Ovary (tissue), 9 donors: Measurements from ENCODE around the gene ASXL3. TPM values are rescaled to one million over a fixed set of nuclear protein-coding genes. Genes with fewer than 3 reads are reported as not detected.

Experiments
- DNase-seq, 5 donors: peaks; one replicate each; pipeline ENCODE4 v3.0.0-alpha.2; 2019 to 2020
- H3K27ac ChIP-seq, 2 donors: fragments of 200-600 bp; one replicate each; pipeline versions ENCODE4 v1.5.1 to v1.8.0; 2019 to 2022
- H3K27me3 ChIP-seq: fragments of 200-600 bp; one replicate; pipeline ENCODE4 v1.8.0; 2022
- H3K36me3 ChIP-seq: fragments of 200-600 bp; sonication (generic); one replicate; pipeline ENCODE4 v1.5.1; 2019
- H3K4me1 ChIP-seq: one replicate; pipeline ENCODE4 v1.8.1; 2013; ENCODE audit warnings: mild to moderate bottlenecking, moderate library complexity; ENCODE audit not compliant: insufficient read depth
- H3K4me3 ChIP-seq: fragments of 200-600 bp; sonication (generic); one replicate; pipeline ENCODE4 v1.5.1; 2017
- H3K9me3 ChIP-seq, 2 donors: fragments of 200-600 bp in 1 of 2; sonication (generic) in 1 of 2; one replicate each; pipeline versions ENCODE4 v1.5.1 to v1.8.1; 2013 to 2019; ENCODE audit warnings: mild to moderate bottlenecking in 1 of 2, moderate library complexity in 1 of 2
- EP300 ChIP-seq: sonication (generic); formaldehyde crosslinking; IDR thresholded peaks from one replicate; pipeline ENCODE4 v1.6.1; 2017; ENCODE audit warnings: antibody characterized with exemption
- POLR2A ChIP-seq: fragments of 450-650 bp; IDR thresholded peaks from one replicate; pipeline ENCODE4 v1.6.1; 2017; ENCODE audit warnings: antibody characterized with exemption, mild to moderate bottlenecking, moderate library complexity
- WGBS, 3 donors: extraction: QIAGEN DNeasy Blood & Tissue Kit in 1 of 3; methylation state at CpG; one replicate each; pipeline versions ENCODE4 v1.1.5 to v1.1.7; 2013 to 2017; 5-methylcytosine and 5-hydroxymethylcytosine counted together
- intact Hi-C, 4 donors: fragments of 100-400 bp; cut with DNase I; formaldehyde crosslinking; loops; one replicate each; pipeline versions ENCODE4 v1.11.0 to v1.15.1; 2022 to 2023
- polyA plus RNA-seq, 2 donors: library from polyadenylated mRNA; stranded (reverse); fragments of 200-250 nt in 1 of 2; fragments of 350-450 nt in 1 of 2; fragmentation: Illumina TruSeq in 1 of 2; extraction: RNeasy Lipid Tissue Mini Kit (QIAGEN cat#74804) in 1 of 2; gene quantifications; one replicate each; pipeline ENCODE4 v1.2.3, GENCODE V29; 2013 to 2014
- total RNA-seq, 7 donors: library from RNA; depleted of rRNA in 2 of 7; stranded (reverse); fragments of >200 nt in 2 of 7; fragmentation: NEBNext Ultra II Directional in 3 of 7; extraction: Animal tissue kit (Norgen Biotek cat#: 25700) in 3 of 7; gene quantifications; one replicate each; pipeline versions ENCODE4 v1.1.0 to v1.2.4, GENCODE V29; 2016 to 2023
- TF ChIP-seq, protein P1 (sequence below), 3 donors: fragments of 450-650 bp in 2 of 3; fragments of 200-600 bp in 1 of 3; IDR thresholded peaks; one replicate each; pipeline versions ENCODE4 v1.5.1 to v1.8.0; 2016 to 2022; ENCODE audit warnings: antibody characterized with exemption in 3 of 3, mild to moderate bottlenecking in 1 of 3
- donor health status: DM: no; HTN: no; CAD: no; lungs with moderate emphysema.
- donor health status: DM: no; HTN: no; CAD: no.
- donor health status: Bipolar disorder and iron deficiency.
- donor health status: DM: yes; HTN: yes; CAD: no.
- donor health status: DM: no; HTN: no; CAD: no.
- donor health status: DM: yes; HTN: yes; CAD: no.

The ASXL3 gene
- total and polyA plus RNA-seq, 9 donors, result 1.8 to 23.2 (median 18.4) TPM

DNA sequence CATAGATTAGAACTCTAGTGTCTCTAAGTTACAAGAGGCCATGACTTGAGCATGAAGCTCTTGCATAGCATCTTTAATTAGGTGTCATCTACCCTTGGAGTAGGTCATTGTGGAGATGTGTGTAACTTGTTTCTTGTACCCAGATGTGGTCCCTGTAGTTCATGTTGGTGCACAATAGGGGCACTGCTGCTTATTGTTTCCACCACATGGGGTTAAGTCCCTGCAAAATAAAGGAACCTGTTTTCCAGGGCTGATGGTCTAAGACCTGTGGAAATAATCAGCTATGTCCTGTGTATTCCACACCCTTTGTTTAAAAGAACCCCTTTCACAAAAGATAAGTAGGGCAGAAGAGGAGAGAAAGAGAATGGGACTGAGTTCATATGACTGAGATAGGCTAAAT, 28.6 kb downstream of the ASXL3 start:
- H3K36me3 ChIP-seq, result no peaks in the 10 kb centered on the region
- no peak overlapping the region for H3K4me3 ChIP-seq
- no peak for DNase-seq
- TF ChIP-seq EP300 (no peak), POLR2A (no peak)
- TF ChIP-seq, protein P1, sequence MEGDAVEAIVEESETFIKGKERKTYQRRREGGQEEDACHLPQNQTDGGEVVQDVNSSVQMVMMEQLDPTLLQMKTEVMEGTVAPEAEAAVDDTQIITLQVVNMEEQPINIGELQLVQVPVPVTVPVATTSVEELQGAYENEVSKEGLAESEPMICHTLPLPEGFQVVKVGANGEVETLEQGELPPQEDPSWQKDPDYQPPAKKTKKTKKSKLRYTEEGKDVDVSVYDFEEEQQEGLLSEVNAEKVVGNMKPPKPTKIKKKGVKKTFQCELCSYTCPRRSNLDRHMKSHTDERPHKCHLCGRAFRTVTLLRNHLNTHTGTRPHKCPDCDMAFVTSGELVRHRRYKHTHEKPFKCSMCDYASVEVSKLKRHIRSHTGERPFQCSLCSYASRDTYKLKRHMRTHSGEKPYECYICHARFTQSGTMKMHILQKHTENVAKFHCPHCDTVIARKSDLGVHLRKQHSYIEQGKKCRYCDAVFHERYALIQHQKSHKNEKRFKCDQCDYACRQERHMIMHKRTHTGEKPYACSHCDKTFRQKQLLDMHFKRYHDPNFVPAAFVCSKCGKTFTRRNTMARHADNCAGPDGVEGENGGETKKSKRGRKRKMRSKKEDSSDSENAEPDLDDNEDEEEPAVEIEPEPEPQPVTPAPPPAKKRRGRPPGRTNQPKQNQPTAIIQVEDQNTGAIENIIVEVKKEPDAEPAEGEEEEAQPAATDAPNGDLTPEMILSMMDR (IDR thresholded peaks at IDR 0.05), result no peak
- H3K9me3 ChIP-seq, result no peaks in the 10 kb centered on the region
- H3K27ac ChIP-seq, result no peak overlapping the region
- H3K27me3 ChIP-seq, result no peaks in the 10 kb centered on the region
- intact Hi-C loops, result no loop called here
- peaks cover 2% of the 10 kb centered on the region for H3K4me1 ChIP-seq

DNA sequence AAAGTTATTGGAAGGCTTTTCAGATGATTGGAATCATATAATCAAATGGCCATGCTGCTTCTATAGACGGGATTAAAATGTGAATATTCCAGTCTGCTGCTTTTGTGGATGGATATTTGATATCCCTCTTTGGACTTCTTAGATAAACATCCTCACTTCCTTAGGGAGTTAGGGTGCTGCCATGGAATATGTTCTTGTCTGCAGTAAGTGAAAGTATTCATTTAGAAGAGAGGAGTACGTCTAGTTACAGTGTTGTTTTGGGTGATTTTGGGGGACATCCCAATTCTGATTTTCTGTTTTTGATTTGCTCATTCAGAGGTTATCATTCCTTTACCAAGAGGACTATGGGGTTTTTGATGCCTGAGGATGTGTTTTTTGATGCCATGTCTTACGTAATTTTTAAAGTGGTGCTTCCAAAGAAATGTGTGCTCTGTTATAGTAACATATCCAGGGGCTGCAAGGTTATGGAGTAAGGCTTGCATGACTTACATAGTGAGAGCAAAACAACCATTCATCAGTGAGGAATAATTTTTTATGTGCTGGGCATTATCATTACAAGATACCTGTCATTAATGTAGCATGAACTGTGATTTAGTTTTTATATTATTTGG, 33.6 kb downstream of the ASXL3 start:
- H3K4me1 ChIP-seq, result no peaks in the 10 kb centered on the region
- no peak for DNase-seq
- H3K27me3 ChIP-seq, result no peaks in the 10 kb centered on the region
- intact Hi-C loops, result no loop called here
- H3K36me3 ChIP-seq, result no peaks in the 10 kb centered on the region
- no peak overlapping the region for H3K27ac ChIP-seq
- H3K4me3 ChIP-seq, result no peak overlapping the region
- TF ChIP-seq, protein P1 (IDR thresholded peaks at IDR 0.05), result no peak
- H3K9me3 ChIP-seq, result no peaks in the 10 kb centered on the region
- 47 to 63% (median 55%) methylated on average over 3 of the region's 3 CpGs for WGBS, 3 donors

DNA sequence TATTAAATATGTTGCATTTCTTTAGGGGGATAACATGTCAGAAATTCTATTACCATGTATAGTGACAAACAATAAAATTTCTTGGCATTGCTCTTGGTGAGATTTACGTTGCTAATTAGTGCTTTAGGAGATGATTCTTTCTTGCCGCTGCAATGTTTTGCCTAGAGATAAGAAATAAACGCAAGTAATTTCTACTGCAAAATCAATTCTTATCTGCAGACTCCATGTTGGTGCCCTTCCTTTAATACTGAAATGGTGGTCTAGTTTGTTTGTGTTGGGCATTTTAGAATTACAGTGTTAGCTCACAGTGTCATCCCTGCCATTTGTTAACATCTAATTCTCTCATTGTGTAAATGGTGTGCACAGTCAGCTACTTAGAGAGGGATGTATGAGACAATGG, 34.6 kb downstream of the ASXL3 start:
- Histone ChIP-seq H3K27ac (no peak overlapping the region), H3K36me3 (no peaks in the 10 kb centered on the region), H3K27me3 (no peaks in the 10 kb centered on the region), H3K9me3 (no peaks in the 10 kb centered on the region), H3K4me3 (no peak overlapping the region), H3K4me1 (no peaks in the 10 kb centered on the region)
- intact Hi-C loops, result no loop called here
- WGBS, 3 donors, result 14 to 58% (median 31%) methylated on average over 3 of the region's 3 CpGs
- no peak for DNase-seq
- TF ChIP-seq POLR2A (no peak), EP300 (no peak)
- TF ChIP-seq, protein P1 (IDR thresholded peaks at IDR 0.05), result no peak

DNA sequence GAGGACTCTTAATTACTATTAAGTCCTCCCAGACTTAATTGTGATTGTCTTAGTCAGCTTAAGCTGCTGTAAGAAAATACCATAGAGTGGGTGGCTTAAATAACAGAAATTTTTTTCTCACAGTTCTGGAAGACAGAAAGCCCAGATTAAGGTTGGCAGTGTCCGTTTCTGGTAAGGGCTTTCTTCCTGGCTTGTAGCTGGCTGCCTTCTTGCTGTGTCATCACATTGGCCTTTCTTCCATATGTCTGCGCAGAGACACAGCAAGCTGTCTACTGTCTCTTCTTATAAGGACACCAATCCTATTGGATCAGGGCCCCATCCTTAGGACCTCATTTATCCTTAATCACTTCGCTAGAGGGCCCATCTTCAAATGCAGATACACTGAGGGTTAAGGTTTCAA, 38.5 kb downstream of the ASXL3 start:
- Histone ChIP-seq H3K27ac (no peak overlapping the region), H3K4me1 (no peaks in the 10 kb centered on the region), H3K27me3 (no peaks in the 10 kb centered on the region), H3K4me3 (no peak overlapping the region), H3K9me3 (no peaks in the 10 kb centered on the region), H3K36me3 (no peaks in the 10 kb centered on the region)
- WGBS, 3 donors, result 95 to 97% (median 95%) methylated on average over 3 of the region's 3 CpGs
- no peak for TF ChIP-seq EP300
- intact Hi-C loops, result no loop called here
- DNase-seq, result no peak

DNA sequence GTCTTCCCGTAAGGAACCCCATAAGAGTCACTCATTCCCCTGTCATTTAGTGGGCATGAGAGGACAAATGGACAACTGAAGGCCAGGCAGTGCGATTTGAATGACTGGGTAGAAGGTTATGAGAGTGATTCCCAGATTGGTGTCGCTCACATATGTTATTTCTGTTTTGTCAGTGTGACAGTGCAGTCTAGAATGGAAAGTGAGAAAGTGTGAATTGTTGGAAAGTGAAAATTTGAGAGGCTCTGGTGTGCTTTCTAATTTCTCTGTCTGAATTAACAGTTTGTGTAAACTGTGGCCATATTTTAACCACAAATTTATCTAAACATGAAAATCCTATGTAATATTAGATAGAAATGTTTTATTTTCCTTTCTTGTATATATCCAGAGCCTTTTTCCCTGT, 49.1 kb downstream of the ASXL3 start:
- WGBS, 3 donors, result 96 to 99% (median 97%) methylated on average over 3 of the region's 3 CpGs
- Histone ChIP-seq H3K36me3 (no peaks in the 10 kb centered on the region), H3K4me3 (no peak overlapping the region), H3K9me3 (no peaks in the 10 kb centered on the region), H3K4me1 (no peaks in the 10 kb centered on the region), H3K27me3 (no peaks in the 10 kb centered on the region), H3K27ac (no peak overlapping the region)
- TF ChIP-seq, protein P1 (IDR thresholded peaks at IDR 0.05), result no peak
- TF ChIP-seq EP300, result no peak
- no peak for TF ChIP-seq POLR2A
- intact Hi-C loops, result no loop called here
- no peak for DNase-seq
